GM19452 (cell line): Measurements from ENCODE around the gene LAMA5.

ENCODE experiments used
- ATAC-seq: cut with Tn5 transposase; IDR thresholded peaks from one replicate; pipeline ENCODE4 v1.9.1; 2021; ENCODE audit not compliant: unreplicated experiment

Gene LAMA5

GRCh38 chr20:62289898-62290297 is 77.2 kb downstream of the LAMA5 start:
- ATAC-seq: no peak

GRCh38 chr20:62289131-62289530 is 78.0 kb downstream of the LAMA5 start:
- ATAC-seq: no peak

- no peak for ATAC-seq
Observed at GRCh38 chr20:62288535-62289105, 78.5 kb downstream of the LAMA5 start.

- ATAC-seq: no peak
Observed at GRCh38 chr20:62287759-62288534, 79.2 kb downstream of the LAMA5 start.

DNA sequence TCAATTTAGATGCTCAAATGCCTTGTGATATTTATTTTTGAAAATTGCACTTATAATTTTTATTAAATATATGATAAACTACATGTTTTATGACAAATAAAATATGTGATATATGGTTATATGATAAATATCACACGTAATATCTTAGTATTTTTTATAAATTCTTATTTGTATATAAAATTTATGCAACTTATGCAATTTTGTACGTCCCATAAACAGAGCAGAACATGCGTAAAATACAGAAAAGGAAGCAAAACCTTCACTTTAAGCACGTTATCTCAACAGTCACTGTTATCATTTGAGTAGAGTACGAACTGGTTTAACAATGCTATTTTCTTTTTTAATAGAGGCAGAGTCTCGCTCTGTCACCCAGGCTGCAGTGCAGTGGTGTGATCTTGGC is 80.0 kb downstream of the LAMA5 start:
- ATAC-seq: no peak

DNA sequence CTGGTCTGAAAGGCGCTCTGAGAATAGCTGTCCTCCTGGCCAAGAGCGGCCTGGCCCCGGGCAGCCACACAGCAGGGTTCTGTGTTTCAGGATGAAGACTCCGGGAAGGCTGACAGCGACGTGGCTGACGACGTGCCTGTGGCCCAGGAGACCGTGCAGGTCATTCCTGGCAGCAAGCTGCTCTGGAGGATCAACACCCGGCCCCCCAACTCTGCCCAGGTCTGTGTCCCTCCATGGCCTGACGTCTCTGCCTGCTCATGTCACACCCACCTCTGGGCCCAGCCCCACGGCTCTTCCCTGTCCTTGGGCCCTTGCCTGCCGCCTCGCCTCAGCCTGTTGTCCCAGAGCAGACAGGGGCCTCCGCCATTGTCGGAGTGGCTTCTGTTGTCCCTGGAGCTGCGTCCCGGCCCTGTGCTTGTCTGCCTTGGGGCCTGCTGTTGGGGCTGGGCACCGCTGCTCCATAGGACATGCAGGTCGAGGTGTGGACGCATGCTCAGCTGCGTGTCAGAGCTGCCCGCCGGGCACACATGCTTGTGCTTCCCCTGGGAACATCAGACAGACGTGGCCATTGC is 80.5 kb downstream of the LAMA5 start:
- no peak for ATAC-seq

GRCh38 chr20:62285722-62286121 is 81.4 kb downstream of the LAMA5 start:
- no peak for ATAC-seq

- ATAC-seq: no peak
Observed at GRCh38 chr20:62285151-62285550, 82.0 kb downstream of the LAMA5 start.

DNA sequence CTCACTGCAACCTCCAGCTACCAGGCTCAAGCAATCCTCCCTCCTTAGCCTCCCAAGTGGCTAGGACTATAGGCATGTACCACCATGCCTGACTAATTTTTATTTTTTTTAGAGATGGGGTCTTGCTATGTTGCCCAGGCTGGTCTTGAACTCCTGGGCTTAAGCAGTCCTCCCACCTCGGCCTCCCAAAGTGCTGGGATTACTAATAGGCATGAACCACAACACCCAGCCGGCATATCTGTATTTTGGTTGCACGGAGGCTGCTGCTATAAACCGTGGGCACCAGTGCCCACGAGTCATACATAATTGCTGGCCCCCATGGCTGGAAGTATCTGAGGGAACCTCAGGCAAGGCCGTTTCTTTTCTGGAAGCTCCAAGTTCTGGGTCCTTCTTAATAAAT is 82.7 kb downstream of the LAMA5 start:
- ATAC-seq: no peak

- no peak for ATAC-seq
Observed at GRCh38 chr20:62282877-62283503, 84.1 kb downstream of the LAMA5 start.

DNA sequence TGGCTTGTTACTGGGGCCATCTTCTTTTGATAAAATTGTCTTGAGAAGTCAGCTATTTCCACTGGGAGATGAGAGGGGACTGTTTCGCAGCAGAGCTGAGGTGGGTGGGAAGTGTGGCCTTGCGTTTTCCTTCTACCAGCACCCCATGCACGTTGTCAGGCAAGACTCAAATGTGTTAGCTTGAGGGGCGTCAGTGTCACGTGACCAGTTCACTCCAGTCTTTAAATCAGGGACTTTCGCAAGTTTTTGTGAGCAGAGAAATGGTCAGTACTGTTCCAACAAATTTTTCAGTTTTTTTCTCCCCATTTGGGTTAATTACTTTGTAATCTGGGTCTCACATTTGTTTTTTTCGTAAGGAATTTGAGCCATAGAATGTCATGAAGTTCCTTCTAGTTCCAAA is 85.0 kb downstream of the LAMA5 start:
- no peak for ATAC-seq

- ATAC-seq: no peak
Observed at GRCh38 chr20:62281161-62281933, 85.8 kb downstream of the LAMA5 start.

DNA sequence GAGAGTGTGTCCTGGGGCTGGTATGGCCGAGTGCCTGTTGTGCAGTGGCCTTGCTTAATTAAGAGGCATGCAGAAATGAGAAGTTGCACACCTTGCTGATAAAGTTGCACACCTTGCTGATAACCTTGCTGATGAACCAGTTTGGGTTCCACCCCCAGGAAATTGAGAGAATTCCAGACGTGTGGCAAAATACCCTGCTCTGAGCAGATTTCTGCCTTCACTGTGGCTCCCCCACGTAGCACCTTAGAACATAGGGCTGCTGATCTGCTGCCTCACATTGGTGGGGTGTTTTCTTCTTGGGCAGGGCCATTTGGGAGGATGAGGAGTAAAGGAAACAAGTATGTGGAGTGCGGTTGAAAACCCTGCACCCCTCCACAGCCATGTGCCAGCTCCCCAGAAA is 86.8 kb downstream of the LAMA5 start:
- no peak for ATAC-seq

DNA sequence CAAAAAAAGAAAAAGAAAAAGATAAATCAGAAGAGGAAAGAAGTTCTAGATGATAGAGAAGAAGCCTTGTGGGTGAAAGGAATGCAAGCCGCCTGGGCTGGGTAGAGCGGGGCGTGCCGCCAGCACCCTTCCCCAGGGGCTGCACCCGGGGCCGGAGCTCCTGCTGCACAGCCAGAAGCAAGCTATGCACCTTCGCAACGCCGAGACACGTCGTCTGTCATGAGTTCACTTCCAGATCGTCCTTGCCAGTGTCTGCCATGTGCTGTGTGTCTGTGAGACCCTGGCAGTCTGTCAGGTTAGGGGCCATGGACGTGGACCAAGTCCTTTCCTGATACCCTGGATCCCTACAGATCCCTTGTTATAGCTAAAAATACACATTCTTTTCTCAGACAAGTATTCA is 89.9 kb downstream of the LAMA5 start:
- no peak for ATAC-seq

DNA sequence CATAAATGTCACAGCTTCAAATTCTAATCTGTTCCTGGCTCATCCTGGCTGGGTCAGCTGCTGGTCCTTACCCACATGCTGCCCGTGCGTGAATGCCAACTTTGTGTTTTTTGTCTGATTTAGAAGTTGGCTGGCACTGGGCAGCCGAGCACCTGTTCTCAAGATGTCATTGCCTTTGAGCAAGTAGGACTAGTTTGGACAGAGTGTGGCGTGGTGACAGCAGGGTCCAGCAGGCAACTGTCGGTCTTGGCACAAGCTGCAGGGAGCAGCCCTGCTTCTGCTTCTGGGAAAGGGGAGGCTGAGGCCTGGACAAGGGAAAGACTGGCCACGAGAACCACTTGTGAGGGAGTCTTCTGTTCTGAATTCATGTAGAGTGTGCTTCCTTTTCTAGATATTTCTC is 90.7 kb downstream of the LAMA5 start:
- no peak for ATAC-seq

- ATAC-seq: no peak
Observed at GRCh38 chr20:62275219-62275618, 91.9 kb downstream of the LAMA5 start.

GRCh38 chr20:62274332-62274950 is 92.7 kb downstream of the LAMA5 start:
- ATAC-seq: no peak

- no peak for ATAC-seq
Observed at GRCh38 chr20:62273416-62273815, 93.7 kb downstream of the LAMA5 start.

DNA sequence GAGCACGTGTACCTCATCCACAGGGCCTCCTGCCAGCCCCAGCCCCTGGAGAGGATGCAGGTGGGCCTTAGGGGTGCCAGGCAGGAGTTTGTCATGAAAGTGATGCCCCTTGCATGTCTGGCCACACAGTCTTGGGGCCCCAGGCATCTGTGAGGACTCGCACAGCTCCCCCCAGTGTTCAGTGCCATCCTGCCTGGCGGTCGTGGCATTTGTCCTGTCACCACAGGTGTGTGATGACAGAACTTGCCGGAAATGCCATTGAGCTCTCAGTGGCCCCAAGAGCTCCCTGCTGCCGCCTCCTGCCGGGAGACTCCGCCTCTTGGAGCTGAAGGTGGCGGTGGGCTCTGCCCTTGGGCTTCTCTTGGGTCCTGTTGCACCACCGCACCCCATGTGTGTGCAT is 94.9 kb downstream of the LAMA5 start:
- no peak for ATAC-seq

DNA sequence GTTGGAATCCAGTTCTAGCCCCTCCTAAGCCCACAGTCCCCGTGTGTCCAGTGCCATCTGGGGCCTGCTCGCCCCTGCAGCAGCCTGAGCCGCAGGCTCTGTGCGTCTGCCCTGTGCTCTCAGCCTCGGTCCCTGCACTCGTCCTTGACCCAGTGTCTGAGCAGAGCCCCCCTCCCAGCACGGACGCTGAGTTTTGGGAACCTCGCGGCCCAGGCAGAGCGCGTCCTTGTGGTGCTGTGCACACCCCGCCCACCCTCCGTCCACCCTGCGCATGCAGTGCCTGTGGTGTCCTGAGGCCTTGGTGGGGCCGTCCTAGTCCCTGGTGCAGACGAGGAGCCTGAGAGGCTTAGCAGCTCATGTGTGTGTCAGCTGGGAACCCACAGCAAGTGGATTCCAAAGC is 97.2 kb downstream of the LAMA5 start:
- ATAC-seq: no peak

GRCh38 chr20:62269378-62269777 is 97.7 kb downstream of the LAMA5 start:
- no peak for ATAC-seq
